Astrocyte (in vitro differentiated cells and primary cell): ENCODE measurements around the gene CTXND2. TPM values are rescaled to one million over a fixed set of nuclear protein-coding genes. Genes with fewer than 3 reads are reported as not detected.

Experiments used
- DNase-seq: peaks from one replicate; pipeline ENCODE4 v3.0.0-alpha.2; 2010; ENCODE audit warnings: low read depth
- FAIRE-seq: peaks from 2 replicates; lab custom pipeline; 2011; peaks lifted over from hg19 to GRCh38; lab: Jason Lieb, UNC
- H2AFZ ChIP-seq: 2 replicates; pipeline ENCODE4 v1.6.0; 2012; ENCODE audit warnings: low read depth, low read length, inconsistent platforms
- H3K27ac ChIP-seq: 2 replicates; pipeline ENCODE4 v1.5.1; 2011; ENCODE audit warnings: low read depth, low read length, inconsistent platforms
- H3K27me3 ChIP-seq: 2 replicates; pipeline ENCODE4 v1.6.0; 2011; ENCODE audit warnings: low read length, inconsistent platforms; ENCODE audit not compliant: insufficient read depth
- H3K36me3 ChIP-seq: 2 replicates; pipeline ENCODE4 v1.5.1; 2011; ENCODE audit warnings: low read length, inconsistent platforms; ENCODE audit not compliant: insufficient read depth
- H3K4me1 ChIP-seq: 2 replicates; pipeline ENCODE4 v1.5.1; 2011; ENCODE audit warnings: low read length, inconsistent platforms; ENCODE audit not compliant: insufficient read depth
- H3K4me2 ChIP-seq: 2 replicates; pipeline ENCODE4 v1.6.0; 2012; ENCODE audit warnings: low read length, inconsistent platforms
- H3K4me3 ChIP-seq: 2 replicates; pipeline ENCODE4 v1.5.1; 2011; ENCODE audit warnings: low read depth, mild to moderate bottlenecking, low read length, inconsistent platforms; ENCODE audit not compliant: insufficient read depth
- H3K79me2 ChIP-seq: 2 replicates; pipeline ENCODE4 v1.6.0; 2012; ENCODE audit warnings: mild to moderate bottlenecking, low read length, inconsistent platforms; ENCODE audit not compliant: insufficient read depth
- H3K9ac ChIP-seq: 2 replicates; pipeline ENCODE4 v1.6.0; 2012; ENCODE audit warnings: mild to moderate bottlenecking, low read length, inconsistent platforms
- H3K9me3 ChIP-seq: 2 replicates; pipeline ENCODE4 v1.5.1; 2012; ENCODE audit warnings: low read depth, mild to moderate bottlenecking, low read length, inconsistent platforms; ENCODE audit not compliant: insufficient read depth
- H4K20me1 ChIP-seq: 2 replicates; pipeline ENCODE4 v1.6.0; 2012; ENCODE audit warnings: low read length, inconsistent platforms; ENCODE audit not compliant: insufficient read depth
- H3K27ac Mint-ChIP-seq: one replicate; pipeline ENCODE4 v1.8.0; 2021; ENCODE audit warnings: mild to moderate bottlenecking, mixed read lengths; ENCODE audit not compliant: unreplicated experiment
- H3K27me3 Mint-ChIP-seq: one replicate; pipeline ENCODE4 v1.8.0; 2021; ENCODE audit warnings: low read depth, mixed read lengths; ENCODE audit not compliant: unreplicated experiment
- H3K36me3 Mint-ChIP-seq: one replicate; pipeline ENCODE4 v1.8.0; 2021; ENCODE audit warnings: low read depth, mixed read lengths; ENCODE audit not compliant: unreplicated experiment
- H3K4me1 Mint-ChIP-seq: one replicate; pipeline ENCODE4 v1.8.0; 2021; ENCODE audit warnings: low read depth, mixed read lengths; ENCODE audit not compliant: unreplicated experiment
- H3K4me3 Mint-ChIP-seq: one replicate; pipeline ENCODE4 v1.8.0; 2021; ENCODE audit warnings: mild to moderate bottlenecking, moderate library complexity, mixed read lengths; ENCODE audit not compliant: unreplicated experiment
- H3K9me3 Mint-ChIP-seq: one replicate; pipeline ENCODE4 v1.8.0; 2021; ENCODE audit warnings: mild to moderate bottlenecking, mixed read lengths; ENCODE audit not compliant: unreplicated experiment
- CTCF ChIP-seq: IDR thresholded peaks from 2 replicates; pipeline ENCODE4 v1.5.1; 2011; ENCODE audit warnings: low read depth, mild to moderate bottlenecking, inconsistent platforms, low read length, moderate library complexity; ENCODE audit not compliant: insufficient read depth
- EZH2 ChIP-seq: IDR thresholded peaks from 2 replicates; pipeline ENCODE4 v1.6.1; 2012; ENCODE audit warnings: mild to moderate bottlenecking, low read length, inconsistent platforms; ENCODE audit not compliant: insufficient read depth
- total RNA-seq: library from RNA; stranded (reverse); gene quantifications from 2 replicates; pipeline ENCODE4 v1.2.1, GENCODE V29; 2021

The CTXND2 gene
- total RNA-seq, 1 donor from 2014 or later = not detected

- Mint-ChIP-seq H3K4me1 (no peaks in the 10 kb centered on the region), H3K36me3 (peaks cover 25% of the 10 kb centered on the region), H3K4me3 (no peak overlapping the region), H3K27me3 (no peaks in the 10 kb centered on the region), H3K27ac (no peak overlapping the region), H3K9me3 (no peaks in the 10 kb centered on the region)
- no peak overlapping the region for H3K27ac ChIP-seq
- peaks cover 62% of the 10 kb centered on the region for H3K36me3 ChIP-seq
- H3K27me3 ChIP-seq = no peaks in the 10 kb centered on the region
- TF ChIP-seq CTCF = no peak
- TF ChIP-seq EZH2 = no peak
- H4K20me1 ChIP-seq = no peaks in the 10 kb centered on the region
- H3K9ac ChIP-seq = no peak overlapping the region
- no peak for FAIRE-seq
- no peaks in the 10 kb centered on the region for H3K4me1 ChIP-seq
- no peak overlapping the region for H3K4me3 ChIP-seq
- no peak overlapping the region for H3K4me2 ChIP-seq
- H3K79me2 ChIP-seq = no peaks in the 10 kb centered on the region
- DNase-seq = no peak
- no peak overlapping the region for H2AFZ ChIP-seq
- H3K9me3 ChIP-seq = no peaks in the 10 kb centered on the region
Observed at GRCh38 chr1:150944856-150945255, 57.9 kb downstream of the CTXND2 start.

DNA sequence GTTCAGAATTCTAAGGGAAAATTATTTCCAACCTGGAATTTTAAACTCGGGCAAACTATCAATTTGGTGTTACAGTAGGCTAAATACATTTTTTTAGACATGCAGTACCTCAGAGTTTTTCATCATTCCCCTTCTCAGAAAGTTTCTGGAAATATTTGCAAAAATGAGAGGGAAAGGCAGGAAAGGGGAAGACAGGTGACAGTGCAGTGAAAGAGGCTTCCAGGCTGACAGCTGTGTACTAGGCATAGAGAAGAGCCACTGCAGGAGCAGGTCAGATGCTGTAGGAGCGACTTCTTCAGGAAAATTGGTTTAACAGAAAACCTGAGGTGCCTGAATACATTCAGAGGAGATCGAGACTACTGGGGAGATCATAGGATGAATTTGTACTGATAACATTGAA, 67.8 kb downstream of the CTXND2 start:
- H3K9ac ChIP-seq = no peak overlapping the region
- H3K4me3 ChIP-seq = no peak overlapping the region
- no peak overlapping the region for H3K4me2 ChIP-seq
- H3K4me1 Mint-ChIP-seq = no peaks in the 10 kb centered on the region
- TF ChIP-seq EZH2 = no peak
- TF ChIP-seq CTCF = no peak
- H3K27ac ChIP-seq = no peak overlapping the region
- no peaks in the 10 kb centered on the region for H3K9me3 Mint-ChIP-seq
- H3K79me2 ChIP-seq = no peaks in the 10 kb centered on the region
- no peak overlapping the region for H3K27ac Mint-ChIP-seq
- DNase-seq (no peak), FAIRE-seq (no peak)
- H3K27me3 ChIP-seq = no peaks in the 10 kb centered on the region
- H3K4me1 ChIP-seq = no peaks in the 10 kb centered on the region
- H3K9me3 ChIP-seq = no peaks in the 10 kb centered on the region
- H3K4me3 Mint-ChIP-seq = no peak overlapping the region
- H4K20me1 ChIP-seq = no peaks in the 10 kb centered on the region
- H3K36me3 ChIP-seq = peaks cover 33% of the 10 kb centered on the region
- H2AFZ ChIP-seq = no peak overlapping the region
- H3K27me3 Mint-ChIP-seq = no peaks in the 10 kb centered on the region
- peaks cover 22% of the 10 kb centered on the region for H3K36me3 Mint-ChIP-seq

DNA sequence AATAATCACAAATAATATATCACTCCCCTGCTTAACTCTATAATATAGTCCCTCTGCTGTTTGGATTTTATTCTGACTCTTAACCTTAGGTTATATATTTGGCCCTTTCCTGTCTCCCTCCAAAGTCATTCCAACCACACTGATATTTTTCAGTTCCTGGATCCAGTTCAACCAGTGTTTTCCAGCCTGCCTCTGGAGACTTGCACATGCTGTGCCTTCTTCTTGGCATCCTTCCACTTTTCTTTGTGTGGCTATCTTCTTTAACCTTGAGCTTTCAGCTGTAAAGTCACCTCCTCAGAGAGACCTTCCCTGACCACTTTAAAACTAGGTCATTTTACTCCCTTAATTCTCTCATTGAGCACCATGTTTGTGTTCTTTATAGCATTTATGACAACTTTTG, 68.3 kb downstream of the CTXND2 start:
- Histone ChIP-seq H3K9ac (no peak overlapping the region), H3K4me2 (no peak overlapping the region), H3K27ac (no peak overlapping the region), H3K79me2 (no peaks in the 10 kb centered on the region), H4K20me1 (no peaks in the 10 kb centered on the region), H3K4me3 (no peak overlapping the region), H3K36me3 (peaks cover 33% of the 10 kb centered on the region), H3K27me3 (no peaks in the 10 kb centered on the region), H3K9me3 (no peaks in the 10 kb centered on the region), H3K4me1 (no peaks in the 10 kb centered on the region), H2AFZ (no peak overlapping the region)
- Mint-ChIP-seq H3K4me1 (no peaks in the 10 kb centered on the region), H3K27ac (peak overlapping the region; percentile 4), H3K4me3 (no peak overlapping the region), H3K27me3 (no peaks in the 10 kb centered on the region), H3K9me3 (no peaks in the 10 kb centered on the region), H3K36me3 (peaks cover 22% of the 10 kb centered on the region)
- FAIRE-seq = no peak
- TF ChIP-seq CTCF (no peak), EZH2 (no peak)
- DNase-seq = no peak
